Kasumi-1 (cell line): Measurements from ENCODE around the gene MKNK1.
"Not testable (repeated sequence)": the region's sequence is repeated elsewhere in the genome, so short reads cannot be mapped to it uniquely, and the experiment has no call there.

Experiments used
- DNase-seq, 2 experiments: peaks; one replicate each; lab custom pipeline; 2025; lab: John Stamatoyannopoulos, UW

MKNK1 gene

GRCh38 chr1:46603858-46604549 is at the start of gene MKNK1:
Gene MKNK1, minus strand, starts transcription at chr1:46604268. Its CDS starts 20,941 bp downstream, at chr1:46583327.
- DNase-seq: peak; percentile 92 to 93

GRCh38 chr1:46653405-46653958 is 49.4 kb upstream of the MKNK1 start:
- no peak for DNase-seq

GRCh38 chr1:46652321-46653100 is 48.4 kb upstream of the MKNK1 start:
- DNase-seq: no peak

DNA sequence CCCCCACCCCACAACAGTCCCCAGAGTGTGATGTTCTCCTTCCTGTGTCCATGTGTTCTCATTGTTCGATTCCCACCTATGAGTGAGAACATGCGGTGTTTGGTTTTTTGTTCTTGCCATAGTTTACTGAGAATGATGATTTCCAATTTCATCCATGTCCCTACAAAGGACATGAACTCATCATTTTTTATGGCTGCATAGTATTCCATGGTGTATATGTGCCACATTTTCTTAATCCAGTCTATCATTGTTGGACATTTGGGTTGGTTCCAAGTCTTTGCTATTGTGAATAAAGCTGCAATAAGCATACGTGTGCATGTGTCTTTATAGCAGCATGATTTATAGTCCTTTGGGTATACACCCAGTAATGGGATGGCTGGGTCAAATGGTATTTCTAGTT is 47.1 kb upstream of the MKNK1 start:
- not testable (repeated sequence) for DNase-seq

DNA sequence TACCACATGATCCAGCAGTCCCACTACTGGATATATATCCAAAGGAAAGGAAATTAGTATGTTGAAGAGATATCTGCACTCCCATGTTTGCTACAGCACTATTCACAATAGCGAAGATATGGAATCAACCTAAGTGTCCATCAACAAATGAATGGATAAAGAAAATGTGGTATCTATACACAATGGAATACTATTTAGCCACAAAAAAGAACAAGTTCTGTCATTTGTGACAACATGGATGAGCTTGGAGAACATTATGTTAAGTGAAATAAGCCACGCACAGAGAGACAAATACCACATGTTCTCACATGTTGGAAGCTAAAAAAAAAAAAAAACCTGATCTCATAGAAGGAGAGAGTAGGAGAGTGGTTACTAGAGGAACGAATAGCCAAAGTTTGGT is 46.4 kb upstream of the MKNK1 start:
- no peak for DNase-seq

GRCh38 chr1:46649764-46650163 is 45.7 kb upstream of the MKNK1 start:
- DNase-seq: no peak

GRCh38 chr1:46647611-46648010 is 43.5 kb upstream of the MKNK1 start:
- no peak for DNase-seq

DNA sequence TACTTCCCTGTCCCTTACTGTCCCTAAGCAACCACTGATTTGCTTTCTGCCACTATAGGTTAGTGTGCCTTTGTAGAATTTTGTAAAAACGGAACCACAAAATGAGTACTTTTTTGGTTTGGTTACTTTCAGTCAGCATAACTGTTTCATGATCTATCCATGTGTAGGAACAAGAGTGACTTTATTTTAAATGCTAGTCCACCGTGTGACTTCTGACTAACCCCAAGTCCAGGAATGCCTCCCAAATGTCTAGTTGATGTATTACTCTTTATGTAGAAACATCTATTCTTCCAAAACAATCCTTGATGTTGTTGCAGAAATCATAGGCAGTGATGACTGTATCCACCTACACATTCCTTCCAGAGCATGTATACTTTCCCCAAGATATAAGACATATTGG is 42.8 kb upstream of the MKNK1 start:
- no peak for DNase-seq

DNA sequence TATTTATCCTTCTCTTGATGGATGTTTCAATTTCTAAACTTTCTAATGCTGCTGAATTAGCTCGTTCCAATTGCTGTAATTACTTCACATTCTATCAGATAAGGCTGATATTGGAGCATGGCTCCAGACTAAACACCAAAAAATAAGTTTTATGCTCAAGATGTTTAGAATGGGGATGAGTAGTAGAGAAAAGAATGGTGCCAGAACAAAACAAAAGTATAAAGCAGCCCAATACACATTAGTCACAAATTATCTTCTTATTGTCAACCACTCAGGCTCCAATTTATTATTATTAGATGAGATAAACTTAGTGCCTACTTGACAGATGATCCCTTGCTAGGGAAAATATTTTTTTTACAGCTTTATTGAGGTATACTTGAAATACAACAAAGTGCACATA is 42.3 kb upstream of the MKNK1 start:
- DNase-seq: no peak

DNA sequence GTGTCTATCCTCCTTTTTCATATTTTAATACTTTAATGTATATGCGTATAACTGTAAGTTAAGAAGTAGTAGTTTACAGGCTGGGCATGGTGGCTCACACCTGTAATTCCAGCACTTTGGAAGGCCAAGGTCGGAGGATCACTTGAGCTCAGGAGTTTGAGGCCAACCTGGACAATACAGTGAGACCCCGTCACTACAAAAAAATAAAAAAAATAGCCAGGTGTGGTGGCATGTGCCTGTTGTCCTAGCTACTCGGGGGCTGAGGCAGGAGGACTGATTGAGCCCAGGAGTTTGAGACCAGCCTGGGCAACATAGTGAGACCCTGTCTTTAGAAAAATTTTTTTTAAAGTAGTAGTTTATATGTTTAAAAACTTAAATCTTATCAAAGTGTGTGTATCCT is 41.7 kb upstream of the MKNK1 start:
- DNase-seq: no peak

GRCh38 chr1:46643368-46643775 is 39.3 kb upstream of the MKNK1 start:
- no peak for DNase-seq

DNA sequence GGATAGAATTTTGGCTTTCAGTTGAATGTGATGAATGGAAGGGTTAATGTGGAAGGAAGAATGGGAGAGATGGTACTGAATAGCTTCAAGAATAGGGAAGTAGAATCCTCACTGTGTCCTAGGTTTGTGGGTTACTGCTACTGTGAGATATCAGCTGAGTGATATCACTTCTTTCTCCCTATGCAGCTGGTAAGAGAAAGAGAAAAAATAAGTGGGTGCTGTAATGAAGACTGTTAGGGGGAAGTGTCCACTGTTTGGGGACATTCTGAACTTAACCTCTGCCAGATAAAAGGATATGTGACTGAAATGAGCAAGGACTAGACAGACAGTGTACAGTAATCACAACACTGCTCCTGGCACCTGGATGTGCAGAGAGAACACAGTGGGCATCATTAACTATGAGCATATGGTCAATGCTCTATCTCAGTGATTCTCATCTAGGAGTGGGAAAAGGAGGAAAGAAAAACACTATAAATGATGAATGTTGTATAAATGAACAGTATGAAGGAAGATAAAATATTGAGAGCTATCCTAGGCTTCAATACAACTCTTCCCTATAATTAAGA is 38.1 kb upstream of the MKNK1 start:
- DNase-seq: peak; percentile 32 to 36

GRCh38 chr1:46639547-46639946 is 35.5 kb upstream of the MKNK1 start:
- DNase-seq: no peak

- DNase-seq: no peak
Measured at GRCh38 chr1:46638921-46639320, 34.9 kb upstream of the MKNK1 start.

DNA sequence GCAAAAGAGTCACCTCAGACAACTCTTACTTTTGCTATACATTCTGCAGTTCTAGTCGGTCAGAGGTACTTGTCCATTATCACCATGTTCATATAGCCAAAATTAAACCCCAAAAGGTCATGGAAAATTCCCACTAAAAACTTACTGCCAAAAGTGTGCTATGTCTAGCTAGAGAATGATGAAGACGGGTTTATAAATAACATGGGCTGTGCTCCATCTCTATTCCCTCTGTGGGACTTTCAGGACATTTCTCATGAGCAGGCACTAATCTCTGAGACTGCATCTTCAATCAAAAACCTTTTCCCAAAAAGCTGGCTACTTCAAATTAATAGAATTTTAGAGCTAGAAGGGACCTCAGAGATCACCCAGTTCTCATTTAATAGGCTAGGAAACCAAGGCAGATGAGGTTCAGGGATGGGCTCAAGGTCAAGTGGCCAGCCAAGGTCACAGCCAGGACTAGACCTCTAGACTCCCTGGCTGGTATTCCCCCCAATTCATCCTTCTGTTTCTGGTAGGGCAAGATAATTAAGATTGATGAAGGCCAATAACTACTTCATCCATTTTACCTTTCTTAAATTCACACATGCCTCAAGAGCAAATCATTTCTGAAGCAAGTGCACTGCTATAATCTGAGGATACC is 33.5 kb upstream of the MKNK1 start:
- no peak for DNase-seq

- DNase-seq: no peak
Measured at GRCh38 chr1:46635205-46635604, 31.1 kb upstream of the MKNK1 start.

GRCh38 chr1:46630719-46631118 is 26.7 kb upstream of the MKNK1 start:
- DNase-seq: no peak

DNA sequence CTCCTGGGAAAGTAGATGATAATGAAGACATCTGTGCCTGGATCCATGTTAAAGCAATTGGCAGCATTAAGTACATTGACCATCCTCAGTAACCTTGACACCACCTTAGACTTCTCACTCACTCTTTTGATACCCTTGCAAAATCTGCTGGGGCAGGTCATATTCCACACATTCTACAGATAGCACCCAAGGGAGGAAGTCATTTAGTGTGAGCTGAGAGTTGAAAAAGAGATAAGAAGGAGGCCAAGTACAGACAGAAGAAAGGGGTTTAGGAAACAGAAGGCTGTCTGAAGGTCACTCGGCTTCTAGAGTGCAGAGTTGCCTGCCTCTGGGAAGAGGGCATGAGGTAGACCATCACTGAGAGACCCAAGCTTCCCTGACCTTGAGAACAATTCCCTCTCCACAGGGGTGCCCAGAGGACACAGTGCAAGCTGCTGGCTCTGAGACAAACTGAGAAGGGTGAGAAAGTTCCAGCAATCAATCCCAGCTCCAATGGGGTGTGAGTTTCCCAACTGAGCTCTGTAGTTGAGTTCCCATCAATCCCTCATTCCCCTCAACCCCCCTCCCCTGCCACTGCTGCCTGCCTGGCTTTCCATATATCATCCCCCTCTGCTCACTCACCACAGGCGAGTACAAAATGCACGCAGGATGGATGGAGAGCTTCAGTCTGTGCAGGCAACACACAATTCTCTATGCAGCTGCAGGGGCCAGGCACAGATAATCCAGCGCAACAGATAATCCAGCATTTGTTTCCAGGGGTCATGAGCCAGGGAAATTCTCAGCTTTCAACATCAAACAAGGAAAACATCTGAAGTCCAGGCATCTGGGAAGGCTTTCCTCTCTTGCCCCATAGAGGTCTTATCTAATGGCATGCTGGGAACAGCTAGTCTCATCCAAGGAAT is 19.9 kb upstream of the MKNK1 start:
- no peak for DNase-seq

DNA sequence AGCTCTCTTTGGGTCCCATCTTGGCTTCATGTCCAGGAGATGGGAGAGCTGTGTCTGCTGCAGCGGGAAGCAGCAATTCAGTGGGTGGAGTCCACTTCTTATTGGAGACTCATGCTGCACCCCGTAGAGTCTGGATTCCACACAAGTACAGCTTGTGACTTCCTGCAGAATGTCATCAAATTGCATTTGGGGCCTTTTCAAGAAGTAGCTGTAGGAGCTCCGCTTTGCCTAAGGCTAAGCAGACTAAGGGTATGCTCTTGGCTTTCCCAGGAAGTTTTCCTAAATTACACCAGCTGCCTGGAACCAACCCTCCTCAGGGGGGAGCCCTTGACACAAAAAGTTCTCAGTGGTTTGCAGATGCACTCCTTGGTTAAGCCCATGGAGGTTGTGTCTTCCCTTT is 18.3 kb upstream of the MKNK1 start:
- peak; percentile 39 for DNase-seq

- no peak for DNase-seq
Measured at GRCh38 chr1:46621930-46622329, 17.9 kb upstream of the MKNK1 start.

GRCh38 chr1:46619656-46620258 is 15.7 kb upstream of the MKNK1 start:
- no peak for DNase-seq
